Endometrial microvascular endothelial cells (primary cell): Measurements from ENCODE around the gene OPRPN. TPM values are rescaled to one million over a fixed set of nuclear protein-coding genes. Genes with fewer than 3 reads are reported as not detected.

Experiments
- in situ Hi-C: cut with HindIII; loops from 2 replicates; pipeline ENCODE4 v1.10.0; 2017; ENCODE audit warnings: low sequenced_read_pairs, low pct_unique_long_range_greater_than_20kb; ENCODE audit errors: inconsistent ontology term
- total RNA-seq: library from RNA; depleted of rRNA; stranded (reverse); fragments of >200 nt; gene quantifications from one replicate; pipeline ENCODE4 v1.2.3, GENCODE V29; 2015; ENCODE audit errors: inconsistent ontology term

The OPRPN gene
- total RNA-seq, 1 donor from 2014 or later: not detected

DNA sequence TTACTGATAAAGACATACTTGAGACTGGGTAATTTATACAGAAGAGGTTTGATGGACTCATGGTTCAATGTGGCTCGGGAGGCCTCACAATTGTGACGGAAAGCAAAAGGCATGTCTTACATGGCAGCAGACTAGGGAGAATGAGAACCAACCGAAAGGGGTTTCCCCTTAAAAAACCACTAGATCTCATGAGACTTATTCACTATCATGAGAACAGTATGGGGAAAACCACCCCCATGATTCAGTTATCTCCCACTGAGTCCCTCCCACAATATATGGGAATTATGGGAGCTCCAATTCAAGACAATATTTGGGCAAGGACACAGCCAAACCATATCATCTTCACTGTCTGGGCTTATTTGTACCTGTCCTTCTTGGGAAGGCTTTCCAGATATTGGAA is 51.5 kb downstream of the OPRPN start:
- in situ Hi-C loops: no loop called here

DNA sequence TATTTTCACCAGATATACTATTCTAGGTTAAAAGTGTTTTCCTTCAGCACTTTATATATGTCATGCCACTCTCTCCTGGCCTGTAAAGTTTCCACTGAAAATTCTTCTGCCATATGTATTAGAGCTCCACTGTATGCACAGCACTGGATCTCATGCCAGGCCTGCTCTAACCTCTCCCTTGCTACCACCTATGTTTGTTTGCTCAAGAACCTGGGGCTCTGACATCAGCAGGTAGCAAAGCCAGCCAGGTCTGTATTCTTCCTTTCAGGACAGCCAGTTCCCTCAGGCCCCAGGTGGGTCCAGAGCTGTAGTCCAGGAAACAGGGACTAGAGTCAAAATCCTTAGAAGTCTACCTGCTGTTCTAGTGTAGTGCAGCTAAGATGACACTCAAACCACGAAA is 55.2 kb downstream of the OPRPN start:
- in situ Hi-C loops: no loop called here

Other genes starting within 250 kb of the OPRPN start
- gene PRR27, start 243.7 kb upstream of the OPRPN start, total RNA-seq: not detected
- gene ODAM, start 202.2 kb upstream of the OPRPN start, total RNA-seq: not detected
- not detected for gene FDCSP, start 171.8 kb upstream of the OPRPN start, total RNA-seq
- gene CSN3, start 155.3 kb upstream of the OPRPN start, total RNA-seq: not detected
- not detected for gene CABS1, start 63.0 kb upstream of the OPRPN start, total RNA-seq
- not detected for gene SMR3A, start 37.2 kb upstream of the OPRPN start, total RNA-seq
- not detected for gene SMR3B, start 14.8 kb upstream of the OPRPN start, total RNA-seq
- gene MUC7, start 74.3 kb downstream of the OPRPN start, total RNA-seq: not detected
- gene AMTN, start 120.6 kb downstream of the OPRPN start, total RNA-seq: not detected
- not detected for gene AMBN, start 194.3 kb downstream of the OPRPN start, total RNA-seq
- gene ENAM, start 230.8 kb downstream of the OPRPN start, total RNA-seq: not detected